ENCODE data around the gene SLC6A4. TPM values are rescaled to one million over a fixed set of nuclear protein-coding genes. Genes with fewer than 3 reads are reported as not detected.
A peak's percentile ranks its signal among the peaks of the same experiment; 100 is the strongest.

The SLC6A4 gene
- total RNA-seq (2013): 0.12 TPM
- not detected for polyA plus RNA-seq
- polyA minus RNA-seq: not detected in 2 replicates
- total RNA-seq: 0 to 2.4 (median 0.08) reads per million in 11 experiments

DNA sequence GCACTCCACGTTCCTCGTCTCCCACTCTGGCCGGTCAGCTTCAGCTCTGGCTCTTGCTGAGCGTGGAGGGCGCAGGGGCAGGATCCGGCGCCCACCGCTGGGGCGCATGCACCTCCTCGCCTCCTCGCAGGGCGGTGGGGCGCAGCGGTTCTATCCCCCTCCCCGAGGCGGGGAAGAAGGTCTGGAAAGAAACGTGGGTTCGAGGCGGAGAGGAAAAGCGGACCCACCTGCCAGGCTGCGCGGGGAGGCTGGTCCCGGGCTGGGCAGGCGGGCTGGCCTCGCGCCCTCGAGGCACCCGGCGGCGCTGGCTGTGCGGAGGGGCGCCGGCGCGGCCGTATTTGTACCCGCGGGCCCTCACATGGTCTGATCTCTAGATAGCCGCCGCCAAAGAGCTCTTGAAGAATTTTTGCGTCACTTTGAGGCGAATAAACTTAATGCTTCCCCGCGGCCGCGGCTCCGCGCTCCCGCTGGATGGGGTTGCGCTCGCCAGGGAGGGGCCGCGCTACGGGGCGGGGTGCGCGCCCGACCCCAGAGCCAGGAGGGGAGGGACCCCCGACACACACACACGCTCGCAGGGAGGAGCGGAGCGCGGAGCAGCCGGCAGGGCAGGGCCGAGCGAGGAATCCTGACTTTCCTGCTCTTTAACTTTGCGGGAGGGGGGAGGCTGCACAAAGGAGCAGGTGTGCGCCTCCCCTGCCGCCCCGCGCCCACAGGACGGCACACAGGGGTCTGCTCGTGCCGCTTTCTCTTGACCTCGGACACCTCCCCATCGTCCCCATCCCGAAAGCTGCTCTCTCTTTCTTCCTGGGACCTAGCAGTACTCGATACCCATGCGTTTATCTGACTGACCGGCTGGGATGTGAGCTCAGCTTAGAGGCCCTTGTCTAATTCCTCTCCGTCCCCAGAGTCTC is at the start of gene SLC6A4:
SLC6A4 (minus strand) TSS at position 312 of the 911 bp plus-strand sequence. CDS start 13,739 bp downstream, outside the sequence.
- TF ChIP-seq, protein P1, sequence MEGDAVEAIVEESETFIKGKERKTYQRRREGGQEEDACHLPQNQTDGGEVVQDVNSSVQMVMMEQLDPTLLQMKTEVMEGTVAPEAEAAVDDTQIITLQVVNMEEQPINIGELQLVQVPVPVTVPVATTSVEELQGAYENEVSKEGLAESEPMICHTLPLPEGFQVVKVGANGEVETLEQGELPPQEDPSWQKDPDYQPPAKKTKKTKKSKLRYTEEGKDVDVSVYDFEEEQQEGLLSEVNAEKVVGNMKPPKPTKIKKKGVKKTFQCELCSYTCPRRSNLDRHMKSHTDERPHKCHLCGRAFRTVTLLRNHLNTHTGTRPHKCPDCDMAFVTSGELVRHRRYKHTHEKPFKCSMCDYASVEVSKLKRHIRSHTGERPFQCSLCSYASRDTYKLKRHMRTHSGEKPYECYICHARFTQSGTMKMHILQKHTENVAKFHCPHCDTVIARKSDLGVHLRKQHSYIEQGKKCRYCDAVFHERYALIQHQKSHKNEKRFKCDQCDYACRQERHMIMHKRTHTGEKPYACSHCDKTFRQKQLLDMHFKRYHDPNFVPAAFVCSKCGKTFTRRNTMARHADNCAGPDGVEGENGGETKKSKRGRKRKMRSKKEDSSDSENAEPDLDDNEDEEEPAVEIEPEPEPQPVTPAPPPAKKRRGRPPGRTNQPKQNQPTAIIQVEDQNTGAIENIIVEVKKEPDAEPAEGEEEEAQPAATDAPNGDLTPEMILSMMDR (IDR thresholded peaks at IDR 0.05): no peak
- Histone ChIP-seq H3K9me3 (replicated peaks in 1 of 2; ENCODE audit: control insufficient read depth in 1 of 2, insufficient read depth in 1 of 2, low read length in 2 of 2) (peaks cover 3 to 15% of the 10 kb centered on the region in 2 donors), H2AFZ (ENCODE audit: insufficient read depth, low read depth, low read length, poor library complexity, severe bottlenecking) (peak within 1 kb of the TSS; percentile 54), H3K27me3 (ENCODE audit: control insufficient read depth in 2 of 2, insufficient read depth in 2 of 2, low read length in 2 of 2) (peaks cover 43 to 69% of the 10 kb centered on the region in 2 donors), H3K4me1 (ENCODE audit: control insufficient read depth in 1 of 2, insufficient read depth in 2 of 2, low read length in 2 of 2) (peaks cover 26 to 35% of the 10 kb centered on the region in 2 donors), H3K4me3 (replicated peaks in 1 of 3; ENCODE audit: low read depth in 2 of 3, low read length in 3 of 3) (peak within 1 kb of the TSS in 2 of 3 experiments; percentile 7 to 63), H3K27ac (ENCODE audit: low read depth in 1 of 2, low read length in 2 of 2) (no peak within 1 kb of the TSS), H3K36me3 (replicated peaks in 1 of 2; ENCODE audit: control insufficient read depth in 1 of 2, insufficient read depth in 2 of 2, low read length in 2 of 2) (no peaks in the 10 kb centered on the region), H4K20me1 (ENCODE audit: insufficient read depth, low read length) (no peaks in the 10 kb centered on the region), H3K9ac (ENCODE audit: insufficient read depth, low read length, poor library complexity, severe bottlenecking) (peak within 1 kb of the TSS; percentile 13), H3K79me2 (ENCODE audit: insufficient read depth, low read length) (no peaks in the 10 kb centered on the region), H3K4me2 (replicated peaks; ENCODE audit: extremely low read depth, low read length, poor library complexity, severe bottlenecking) (peak within 1 kb of the TSS; percentile 75)
- no peak for DNase-seq
- Mint-ChIP-seq H3K4me1 (peaks cover 45% of the 10 kb centered on the region), H3K27ac (no peak within 1 kb of the TSS), H3K4me3 (peak within 1 kb of the TSS; percentile 72 to 84), H3K36me3 (peaks cover 0 to 11% of the 10 kb centered on the region in 2 donors), H3K27me3 (ENCODE audit: low read depth in 3 of 3) (peaks cover 73 to 81% (median 76%) of the 10 kb centered on the region in 3 donors), H3K9me3 (peaks cover 0 to 33% (median 14%) of the 10 kb centered on the region in 7 donors)
- intact Hi-C loops (cut with micrococcal nuclease): no loop called here
- 5% methylated on average over 67 of the region's 82 CpGs for WGBS (ENCODE audit: insufficient coverage)

DNA sequence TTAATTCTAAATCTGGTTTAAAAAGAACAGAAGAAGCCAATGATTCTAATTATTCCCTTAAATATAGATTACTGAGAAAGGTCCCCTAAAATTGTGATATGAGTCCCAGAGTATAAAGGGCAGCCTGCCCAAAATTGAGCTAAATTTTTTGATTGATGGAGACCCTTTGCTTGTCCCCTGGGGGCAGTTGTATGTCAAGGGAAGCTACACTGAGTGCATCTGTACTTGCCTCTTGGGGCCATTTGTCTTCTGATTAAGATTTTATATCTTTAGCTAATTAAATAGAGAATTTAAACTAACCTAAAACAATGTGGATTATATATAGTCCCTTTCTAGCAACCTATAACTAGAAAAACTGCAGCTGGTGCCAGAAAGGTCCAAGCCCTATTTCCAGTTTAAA is 43.7 kb upstream of the SLC6A4 start:
- H3K4me3 ChIP-seq (replicated peaks in 1 of 3; ENCODE audit: low read depth in 2 of 3, low read length in 3 of 3): no peak overlapping the region
- no peaks in the 10 kb centered on the region for H3K27me3 ChIP-seq (ENCODE audit: control insufficient read depth in 2 of 2, insufficient read depth in 2 of 2, low read length in 2 of 2)
- H3K79me2 ChIP-seq (ENCODE audit: insufficient read depth, low read length): no peaks in the 10 kb centered on the region
- no peak overlapping the region for H3K4me3 Mint-ChIP-seq
- no peaks in the 10 kb centered on the region for H3K9me3 ChIP-seq (replicated peaks in 1 of 2; ENCODE audit: control insufficient read depth in 1 of 2, insufficient read depth in 1 of 2, low read length in 2 of 2)
- no peaks in the 10 kb centered on the region for H4K20me1 ChIP-seq (ENCODE audit: insufficient read depth, low read length)
- no peak overlapping the region for H3K9ac ChIP-seq (ENCODE audit: insufficient read depth, low read length, poor library complexity, severe bottlenecking)
- no peak overlapping the region for H3K27ac ChIP-seq (ENCODE audit: low read depth in 1 of 2, low read length in 2 of 2)
- H3K27me3 Mint-ChIP-seq (ENCODE audit: low read depth in 3 of 3): peaks cover 0 to 2% (median 0%) of the 10 kb centered on the region in 3 donors
- peaks cover 44 to 94% of the 10 kb centered on the region in 2 donors for H3K36me3 ChIP-seq (replicated peaks in 1 of 2; ENCODE audit: control insufficient read depth in 1 of 2, insufficient read depth in 2 of 2, low read length in 2 of 2)
- H2AFZ ChIP-seq (ENCODE audit: insufficient read depth, low read depth, low read length, poor library complexity, severe bottlenecking): no peak overlapping the region
- H3K27ac Mint-ChIP-seq: no peak overlapping the region
- no peaks in the 10 kb centered on the region for H3K9me3 Mint-ChIP-seq
- no peak for DNase-seq
- intact Hi-C loops (cut with micrococcal nuclease): no loop called here
- no peaks in the 10 kb centered on the region for H3K4me1 ChIP-seq (ENCODE audit: control insufficient read depth in 1 of 2, insufficient read depth in 2 of 2, low read length in 2 of 2)
- no peak overlapping the region for H3K4me2 ChIP-seq (replicated peaks; ENCODE audit: extremely low read depth, low read length, poor library complexity, severe bottlenecking)
- peaks cover 61 to 74% of the 10 kb centered on the region in 2 donors for H3K36me3 Mint-ChIP-seq
- H3K4me1 Mint-ChIP-seq: no peaks in the 10 kb centered on the region
- TF ChIP-seq, protein P1 (IDR thresholded peaks at IDR 0.05): no peak

All from CD14-positive monocyte (primary cell).